MM.1S (cell line): ENCODE measurements around the gene TAF1D.

ENCODE experiments used
- DNase-seq: peaks from one replicate; pipeline ENCODE4 v3.0.0-alpha.2; 2015
- H2AFZ ChIP-seq: fragments of 300-600 bp; sonication (generic); 2 replicates; pipeline ENCODE4 v1.6.0; 2016; ENCODE audit warnings: antibody characterized with exemption, low read length
- H3F3A ChIP-seq: fragments of 300-600 bp; sonication (generic); 2 replicates; pipeline ENCODE4 v1.6.1; 2016; ENCODE audit warnings: mild to moderate bottlenecking, antibody characterized with exemption, low read length, moderate library complexity, mixed read lengths; ENCODE audit not compliant: insufficient read depth
- H3K27ac ChIP-seq: fragments of 300-600 bp; sonication (generic); 2 replicates; pipeline ENCODE4 v1.5.1; 2016; ENCODE audit warnings: mild to moderate bottlenecking, low read length
- H3K27me3 ChIP-seq: fragments of 300-600 bp; sonication (generic); replicated peaks from 2 replicates; pipeline ENCODE4 v1.6.0; 2016; ENCODE audit warnings: low read length; ENCODE audit not compliant: insufficient read depth
- H3K36me3 ChIP-seq: fragments of 300-600 bp; sonication (generic); replicated peaks from 2 replicates; pipeline ENCODE4 v1.6.1; 2016; ENCODE audit warnings: mild to moderate bottlenecking, low read length, mixed read lengths; ENCODE audit not compliant: insufficient read depth
- H3K4me1 ChIP-seq: fragments of 300-600 bp; sonication (generic); 2 replicates; pipeline ENCODE4 v1.6.1; 2016; ENCODE audit warnings: low read length, mixed read lengths
- H3K4me2 ChIP-seq: fragments of 300-600 bp; sonication (generic); 2 replicates; pipeline ENCODE4 v1.6.0; 2016; ENCODE audit warnings: low read depth, low read length
- H3K4me3 ChIP-seq: fragments of 300-600 bp; sonication (generic); 2 replicates; pipeline ENCODE4 v1.5.1; 2016; ENCODE audit warnings: low read length, mixed read lengths
- H3K79me2 ChIP-seq: fragments of 300-600 bp; sonication (generic); 2 replicates; pipeline ENCODE4 v1.6.1; 2016; ENCODE audit warnings: mixed run types, low read length, mixed read lengths
- H3K9ac ChIP-seq: fragments of 300-600 bp; sonication (generic); 2 replicates; pipeline ENCODE4 v1.6.1; 2016; ENCODE audit warnings: low read length, mixed read lengths
- H3K9me2 ChIP-seq: fragments of 300-600 bp; sonication (generic); replicated peaks from 2 replicates; pipeline ENCODE4 v1.6.1; 2016; ENCODE audit warnings: mild to moderate bottlenecking, low read length, mixed read lengths; ENCODE audit not compliant: insufficient read depth
- H3K9me3 ChIP-seq: fragments of 300-600 bp; sonication (generic); replicated peaks from 2 replicates; pipeline ENCODE4 v1.6.1; 2016; ENCODE audit warnings: mild to moderate bottlenecking, low read length, mixed read lengths; ENCODE audit not compliant: insufficient read depth
- H4K20me1 ChIP-seq: fragments of 300-600 bp; sonication (generic); 2 replicates; pipeline ENCODE4 v1.6.1; 2016; ENCODE audit warnings: mild to moderate bottlenecking, low read length, moderate library complexity, mixed read lengths; ENCODE audit not compliant: insufficient read depth
- CTCF ChIP-seq: fragments of 300-600 bp; sonication (generic); IDR thresholded peaks from 2 replicates; pipeline ENCODE4 v1.5.1; 2016; ENCODE audit warnings: antibody characterized with exemption, low read length, mixed read lengths
- EZH2 ChIP-seq: fragments of 300-600 bp; sonication (generic); optimal IDR thresholded peaks from 2 replicates; pipeline ENCODE3; 2017; ENCODE audit warnings: low read depth, mild to moderate bottlenecking, antibody characterized with exemption, low read length, mixed read lengths
- EZH2phosphoT487 ChIP-seq: fragments of 300-600 bp; sonication (generic); IDR thresholded peaks from 2 replicates; pipeline ENCODE4 v1.6.1; 2018; ENCODE audit warnings: antibody characterized with exemption, low read length

TAF1D gene

GRCh38 chr11:93724089-93724488 lies 17.2 kb downstream of the TAF1D start:
- Histone ChIP-seq H3K4me3 (no peak overlapping the region), H4K20me1 (peaks cover 4% of the 10 kb centered on the region; the same call in 1 of the 2 replicates), H3K9ac (no peak overlapping the region), H3K36me3 (peaks cover 8% of the 10 kb centered on the region), H3K27ac (no peak overlapping the region), H3K4me2 (no peak overlapping the region), H3K9me3 (no peaks in the 10 kb centered on the region), H3K9me2 (no peaks in the 10 kb centered on the region), H3F3A (peaks cover 47% of the 10 kb centered on the region), H2AFZ (no peak overlapping the region), H3K4me1 (peaks cover 3% of the 10 kb centered on the region; the same call in 1 of the 2 replicates), H3K27me3 (no peaks in the 10 kb centered on the region), H3K79me2 (peaks cover 4% of the 10 kb centered on the region; the same call in 1 of the 2 replicates)
- TF ChIP-seq EZH2 (no peak), EZH2phosphoT487 (no peak), CTCF (no peak)
- no peak for DNase-seq

- no peak for TF ChIP-seq CTCF
- TF ChIP-seq EZH2phosphoT487: no peak
- no peak for TF ChIP-seq EZH2
- Histone ChIP-seq H2AFZ (no peak overlapping the region), H4K20me1 (no peaks in the 10 kb centered on the region), H3K9me3 (no peaks in the 10 kb centered on the region), H3K9ac (no peak overlapping the region), H3K4me3 (no peak overlapping the region), H3K79me2 (peaks cover 10% of the 10 kb centered on the region), H3K4me2 (no peak overlapping the region), H3K9me2 (no peaks in the 10 kb centered on the region), H3K36me3 (peaks cover 6% of the 10 kb centered on the region), H3K27ac (no peak overlapping the region), H3K27me3 (no peaks in the 10 kb centered on the region), H3F3A (peaks cover 22% of the 10 kb centered on the region), H3K4me1 (peaks cover 17% of the 10 kb centered on the region)
- no peak for DNase-seq
Measured at GRCh38 chr11:93720522-93720921, 20.8 kb downstream of the TAF1D start.

GRCh38 chr11:93719310-93719709 lies 22.0 kb downstream of the TAF1D start:
- Histone ChIP-seq H3K9me3 (no peaks in the 10 kb centered on the region), H3K36me3 (peaks cover 6% of the 10 kb centered on the region), H3K27ac (no peak overlapping the region), H3K27me3 (no peaks in the 10 kb centered on the region), H3K9me2 (no peaks in the 10 kb centered on the region), H3K4me2 (no peak overlapping the region), H3K9ac (no peak overlapping the region), H4K20me1 (no peaks in the 10 kb centered on the region), H3K4me3 (no peak overlapping the region), H3K4me1 (peaks cover 17% of the 10 kb centered on the region), H3K79me2 (peaks cover 16% of the 10 kb centered on the region), H2AFZ (no peak overlapping the region), H3F3A (peaks cover 17% of the 10 kb centered on the region; the same call in 1 of the 2 replicates)
- no peak for DNase-seq
- TF ChIP-seq CTCF (no peak), EZH2phosphoT487 (no peak), EZH2 (no peak)
